Tibial nerve (tissue), 3 donors: ENCODE data around the gene BNIPL.

ENCODE experiments used
- CTCF ChIP-seq, 5 experiments: fragments of 200-600 bp in 3 of 5; fragments of 450-650 bp in 2 of 5; sonication (generic) in 3 of 5; IDR thresholded peaks; one replicate each; pipeline ENCODE4 v1.5.1; 2016 to 2019; ENCODE audit warnings: antibody characterized with exemption in 5 of 5, mild to moderate bottlenecking in 3 of 5, moderate library complexity in 2 of 5
- POLR2A ChIP-seq, 2 donors: fragments of 450-650 bp; IDR thresholded peaks; one replicate each; pipeline ENCODE4 v1.6.1; 2017; ENCODE audit warnings: antibody characterized with exemption in 2 of 2, mild to moderate bottlenecking in 2 of 2, moderate library complexity in 2 of 2

DNA sequence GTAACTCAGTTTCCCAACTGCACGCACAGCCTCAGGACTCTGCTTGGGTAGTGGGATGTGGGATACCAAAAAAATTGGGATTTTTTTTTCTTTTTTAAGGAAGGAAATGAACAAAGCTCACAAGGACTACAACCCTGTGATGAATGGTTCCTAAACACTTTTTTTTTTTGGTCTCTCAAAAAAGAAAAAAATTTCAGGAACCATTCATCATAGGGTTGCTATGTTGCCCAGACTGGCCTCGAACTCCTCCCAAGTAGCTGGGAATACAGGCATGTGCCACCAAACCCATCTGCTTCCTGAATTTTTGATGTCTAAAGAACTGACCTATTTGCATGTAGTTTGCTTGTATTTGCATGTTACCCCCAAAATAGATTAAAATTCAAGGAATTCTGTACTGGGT, 36.5 kb upstream of the BNIPL start:
- TF ChIP-seq POLR2A (IDR thresholded peaks at IDR 0.05) (no peak), CTCF (IDR thresholded peaks at IDR 0.05) (no peak)
